ENCODE data around the gene COX19.

Gene COX19

GRCh38 chr7:991729-992656 is 16.6 kb upstream of the COX19 start:
- H3K4me1 ChIP-seq (ENCODE audit: control insufficient read depth in 2 of 2, insufficient read depth in 2 of 2, low read length in 2 of 2): peaks cover 2 to 9% of the 10 kb centered on the region in 2 donors
- H3K27ac ChIP-seq (ENCODE audit: low read depth in 2 of 2, low read length in 2 of 2): no peak overlapping the region
- H3K9ac ChIP-seq (ENCODE audit: low read depth in 1 of 2, low read length in 2 of 2): no peak overlapping the region
- peaks cover 3 to 4% of the 10 kb centered on the region in 2 donors for H3K36me3 ChIP-seq (ENCODE audit: control insufficient read depth in 2 of 2, insufficient read depth in 2 of 2, low read length in 2 of 2)
- H3K4me3 ChIP-seq (ENCODE audit: low read length in 2 of 2): no peak overlapping the region
- no peaks in the 10 kb centered on the region for H3K9me3 ChIP-seq (ENCODE audit: control insufficient read depth in 2 of 2, low read length in 2 of 2)
- H3K27me3 ChIP-seq (ENCODE audit: control insufficient read depth in 2 of 2, insufficient read depth in 2 of 2, low read length in 2 of 2): peaks cover 0 to 3% of the 10 kb centered on the region in 2 donors

GRCh38 chr7:990933-991728 is 15.8 kb upstream of the COX19 start:
- Histone ChIP-seq H3K9ac (ENCODE audit: low read depth in 1 of 2, low read length in 2 of 2) (no peak overlapping the region), H3K27me3 (ENCODE audit: control insufficient read depth in 2 of 2, insufficient read depth in 2 of 2, low read length in 2 of 2) (peaks cover 0 to 3% of the 10 kb centered on the region in 2 donors), H3K4me1 (ENCODE audit: control insufficient read depth in 2 of 2, insufficient read depth in 2 of 2, low read length in 2 of 2) (peaks cover 0 to 9% of the 10 kb centered on the region in 2 donors), H3K4me3 (ENCODE audit: low read length in 2 of 2) (no peak overlapping the region), H3K27ac (ENCODE audit: low read depth in 2 of 2, low read length in 2 of 2) (no peak overlapping the region), H3K9me3 (ENCODE audit: control insufficient read depth in 2 of 2, low read length in 2 of 2) (no peaks in the 10 kb centered on the region), H3K36me3 (ENCODE audit: control insufficient read depth in 2 of 2, insufficient read depth in 2 of 2, low read length in 2 of 2) (no peaks in the 10 kb centered on the region)

- Histone ChIP-seq H3K4me3 (ENCODE audit: low read length in 2 of 2) (no peak overlapping the region), H3K36me3 (ENCODE audit: control insufficient read depth in 2 of 2, insufficient read depth in 2 of 2, low read length in 2 of 2) (no peaks in the 10 kb centered on the region), H3K27ac (ENCODE audit: low read depth in 2 of 2, low read length in 2 of 2) (no peak overlapping the region), H3K4me1 (ENCODE audit: control insufficient read depth in 2 of 2, insufficient read depth in 2 of 2, low read length in 2 of 2) (peaks cover 0 to 9% of the 10 kb centered on the region in 2 donors), H3K9ac (ENCODE audit: low read depth in 1 of 2, low read length in 2 of 2) (no peak overlapping the region), H3K27me3 (ENCODE audit: control insufficient read depth in 2 of 2, insufficient read depth in 2 of 2, low read length in 2 of 2) (peaks cover 0 to 3% of the 10 kb centered on the region in 2 donors), H3K9me3 (ENCODE audit: control insufficient read depth in 2 of 2, low read length in 2 of 2) (no peaks in the 10 kb centered on the region)
Measured at GRCh38 chr7:990352-990932, 15.1 kb upstream of the COX19 start.

GRCh38 chr7:988963-989529 is 13.7 kb upstream of the COX19 start:
- no peak overlapping the region for H3K4me3 ChIP-seq (ENCODE audit: low read length in 2 of 2)
- peaks cover 0 to 9% of the 10 kb centered on the region in 2 donors for H3K4me1 ChIP-seq (ENCODE audit: control insufficient read depth in 2 of 2, insufficient read depth in 2 of 2, low read length in 2 of 2)
- no peak overlapping the region for H3K27ac ChIP-seq (ENCODE audit: low read depth in 2 of 2, low read length in 2 of 2)
- H3K9ac ChIP-seq (ENCODE audit: low read depth in 1 of 2, low read length in 2 of 2): no peak overlapping the region
- H3K36me3 ChIP-seq (ENCODE audit: control insufficient read depth in 2 of 2, insufficient read depth in 2 of 2, low read length in 2 of 2): no peaks in the 10 kb centered on the region
- H3K9me3 ChIP-seq (ENCODE audit: control insufficient read depth in 2 of 2, low read length in 2 of 2): no peaks in the 10 kb centered on the region
- peaks cover 0 to 3% of the 10 kb centered on the region in 2 donors for H3K27me3 ChIP-seq (ENCODE audit: control insufficient read depth in 2 of 2, insufficient read depth in 2 of 2, low read length in 2 of 2)

- Histone ChIP-seq H3K4me3 (ENCODE audit: low read length in 2 of 2) (no peak overlapping the region), H3K36me3 (ENCODE audit: control insufficient read depth in 2 of 2, insufficient read depth in 2 of 2, low read length in 2 of 2) (no peaks in the 10 kb centered on the region), H3K9me3 (ENCODE audit: control insufficient read depth in 2 of 2, low read length in 2 of 2) (no peaks in the 10 kb centered on the region), H3K9ac (ENCODE audit: low read depth in 1 of 2, low read length in 2 of 2) (no peak overlapping the region), H3K27me3 (ENCODE audit: control insufficient read depth in 2 of 2, insufficient read depth in 2 of 2, low read length in 2 of 2) (peaks cover 0 to 3% of the 10 kb centered on the region in 2 donors), H3K4me1 (ENCODE audit: control insufficient read depth in 2 of 2, insufficient read depth in 2 of 2, low read length in 2 of 2) (peaks cover 0 to 9% of the 10 kb centered on the region in 2 donors), H3K27ac (ENCODE audit: low read depth in 2 of 2, low read length in 2 of 2) (no peak overlapping the region)
Measured at GRCh38 chr7:988426-988911, 13.1 kb upstream of the COX19 start.

- H3K27ac ChIP-seq (ENCODE audit: low read depth in 2 of 2, low read length in 2 of 2): no peak overlapping the region
- no peaks in the 10 kb centered on the region for H3K9me3 ChIP-seq (ENCODE audit: control insufficient read depth in 2 of 2, low read length in 2 of 2)
- peaks cover 0 to 3% of the 10 kb centered on the region in 2 donors for H3K27me3 ChIP-seq (ENCODE audit: control insufficient read depth in 2 of 2, insufficient read depth in 2 of 2, low read length in 2 of 2)
- H3K36me3 ChIP-seq (ENCODE audit: control insufficient read depth in 2 of 2, insufficient read depth in 2 of 2, low read length in 2 of 2): no peaks in the 10 kb centered on the region
- no peak overlapping the region for H3K9ac ChIP-seq (ENCODE audit: low read depth in 1 of 2, low read length in 2 of 2)
- H3K4me1 ChIP-seq (ENCODE audit: control insufficient read depth in 2 of 2, insufficient read depth in 2 of 2, low read length in 2 of 2): peaks cover 4 to 5% of the 10 kb centered on the region in 2 donors
- no peak overlapping the region for H3K4me3 ChIP-seq (ENCODE audit: low read length in 2 of 2)
Measured at GRCh38 chr7:987909-988308, 12.6 kb upstream of the COX19 start.

- Histone ChIP-seq H3K4me1 (ENCODE audit: control insufficient read depth in 2 of 2, insufficient read depth in 2 of 2, low read length in 2 of 2) (peaks cover 7 to 11% of the 10 kb centered on the region in 2 donors), H3K27ac (ENCODE audit: low read depth in 2 of 2, low read length in 2 of 2) (no peak overlapping the region), H3K9me3 (ENCODE audit: control insufficient read depth in 2 of 2, low read length in 2 of 2) (no peaks in the 10 kb centered on the region), H3K9ac (ENCODE audit: low read depth in 1 of 2, low read length in 2 of 2) (no peak overlapping the region), H3K36me3 (ENCODE audit: control insufficient read depth in 2 of 2, insufficient read depth in 2 of 2, low read length in 2 of 2) (no peaks in the 10 kb centered on the region), H3K4me3 (ENCODE audit: low read length in 2 of 2) (no peak overlapping the region), H3K27me3 (ENCODE audit: control insufficient read depth in 2 of 2, insufficient read depth in 2 of 2, low read length in 2 of 2) (peaks cover 0 to 3% of the 10 kb centered on the region in 2 donors)
Measured at GRCh38 chr7:986766-987751, 11.7 kb upstream of the COX19 start.

- H3K9me3 ChIP-seq (ENCODE audit: control insufficient read depth in 2 of 2, low read length in 2 of 2): no peaks in the 10 kb centered on the region
- peaks cover 7 to 14% of the 10 kb centered on the region in 2 donors for H3K4me1 ChIP-seq (ENCODE audit: control insufficient read depth in 2 of 2, insufficient read depth in 2 of 2, low read length in 2 of 2)
- H3K27me3 ChIP-seq (ENCODE audit: control insufficient read depth in 2 of 2, insufficient read depth in 2 of 2, low read length in 2 of 2): no peaks in the 10 kb centered on the region
- H3K4me3 ChIP-seq (ENCODE audit: low read length in 2 of 2): no peak overlapping the region
- H3K27ac ChIP-seq (ENCODE audit: low read depth in 2 of 2, low read length in 2 of 2): no peak overlapping the region
- no peaks in the 10 kb centered on the region for H3K36me3 ChIP-seq (ENCODE audit: control insufficient read depth in 2 of 2, insufficient read depth in 2 of 2, low read length in 2 of 2)
- H3K9ac ChIP-seq (ENCODE audit: low read depth in 1 of 2, low read length in 2 of 2): no peak overlapping the region
Measured at GRCh38 chr7:985915-986741, 10.8 kb upstream of the COX19 start.

Data from mucosa of rectum (tissue), 2 donors.